Thyroid gland (tissue), 4 donors: ENCODE measurements around the gene RBM15B. TPM values are rescaled to one million over a fixed set of nuclear protein-coding genes. Genes with fewer than 3 reads are reported as not detected.

ENCODE experiments used
- DNase-seq, 2 donors: peaks; one replicate each; pipeline ENCODE4 v3.0.0-alpha.2; 2019
- H3K27ac ChIP-seq, 3 donors: fragments of 200-600 bp; sonication (generic); 1 replicate in 2 of 3; 2 replicates in 1 of 3; pipeline ENCODE4 v1.5.1; 2016 to 2019; ENCODE audit warnings: mild to moderate bottlenecking in 1 of 3, moderate library complexity in 1 of 3
- H3K27me3 ChIP-seq: fragments of 200-600 bp; sonication (generic); one replicate; pipeline ENCODE4 v1.5.1; 2019
- H3K36me3 ChIP-seq, 2 donors: fragments of 200-600 bp; sonication (generic); one replicate each; pipeline ENCODE4 v1.5.1; 2016 to 2019
- H3K4me1 ChIP-seq, 2 donors: fragments of 200-600 bp; sonication (generic); one replicate each; pipeline ENCODE4 v1.5.1; 2017 to 2019
- H3K4me3 ChIP-seq, 3 donors: fragments of 200-600 bp; sonication (generic); replicated peaks in 1 of 3; 1 replicate in 2 of 3; 2 replicates in 1 of 3; pipeline ENCODE4 v1.5.1; 2016; ENCODE audit warnings: mild to moderate bottlenecking in 1 of 3
- H3K9me3 ChIP-seq: fragments of 200-600 bp; sonication (generic); one replicate; pipeline ENCODE4 v1.5.1; 2017
- CTCF ChIP-seq, 6 experiments: fragments of 200-600 bp in 3 of 6; fragments of 450-650 bp in 3 of 6; sonication (generic) in 3 of 6; IDR thresholded peaks; one replicate each; pipeline ENCODE4 v1.5.1; 2016 to 2019; ENCODE audit warnings: antibody characterized with exemption in 6 of 6, mild to moderate bottlenecking in 2 of 6, inconsistent platforms in 1 of 6, moderate library complexity in 1 of 6
- POLR2A ChIP-seq, 2 donors: fragments of 450-650 bp; IDR thresholded peaks; one replicate each; pipeline ENCODE4 v1.6.1; 2017; ENCODE audit warnings: antibody characterized with exemption in 2 of 2, mild to moderate bottlenecking in 2 of 2, moderate library complexity in 1 of 2
- whole genome bisulfite sequencing, 2 donors: methylation state at CpG; one replicate each; pipeline ENCODE4 v1.1.5; 2017; 5-methylcytosine and 5-hydroxymethylcytosine counted together
- intact Hi-C: fragments of 100-400 bp; cut with DNase I; formaldehyde crosslinking; loops from one replicate; pipeline ENCODE4 v1.15.1; 2023
- total RNA-seq, 4 donors: library from RNA; depleted of rRNA; stranded (reverse); fragments of >200 nt; gene quantifications; one replicate each; pipeline ENCODE4 v1.2.3, GENCODE V29; 2016

Gene RBM15B
- total RNA-seq, 4 donors from 2014 or later = 29.4 to 50.0 (median 38.9) TPM

GRCh38 chr3:51378726-51379125 is 12.4 kb upstream of the RBM15B start:
- Histone ChIP-seq H3K4me1 (peaks cover 0 to 4% of the 10 kb centered on the region in 2 donors), H3K4me3 (no peak overlapping the region), H3K27ac (no peak overlapping the region), H3K9me3 (no peaks in the 10 kb centered on the region), H3K27me3 (no peaks in the 10 kb centered on the region), H3K36me3 (peaks cover 0 to 11% of the 10 kb centered on the region in 2 donors)
- intact Hi-C loops = loop anchor here (10.0 kb wide), 1 partner anchor 814 kb away; the partner anchor contains the start of genes C3orf18 and HEMK1
- TF ChIP-seq POLR2A (IDR thresholded peaks at IDR 0.05) (no peak), CTCF (IDR thresholded peaks at IDR 0.05) (no peak)
- WGBS, 2 donors = 81 to 100% methylated on average over 2 of the region's 2 CpGs
- DNase-seq = no peak

- intact Hi-C loops = loop anchor here (10.0 kb wide), 1 partner anchor 814 kb away; the partner anchor contains the start of genes C3orf18 and HEMK1
- no peak for DNase-seq
Measured at GRCh38 chr3:51379301-51379700, 11.8 kb upstream of the RBM15B start.

GRCh38 chr3:51379746-51380455 is 11.2 kb upstream of the RBM15B start:
- TF ChIP-seq CTCF (IDR thresholded peaks at IDR 0.05) (no peak), POLR2A (IDR thresholded peaks at IDR 0.05) (no peak)
- no peaks in the 10 kb centered on the region for H3K27me3 ChIP-seq
- no peak for DNase-seq
- H3K9me3 ChIP-seq = no peaks in the 10 kb centered on the region
- no peak overlapping the region for H3K4me3 ChIP-seq
- peaks cover 0 to 9% of the 10 kb centered on the region in 2 donors for H3K4me1 ChIP-seq
- intact Hi-C loops = loop anchor here (5.0 to 10.0 kb wide), 3 partner anchors 595 to 815 kb away; partner anchors contain the start of genes ABHD14A, ABHD14B, C3orf18 and HEMK1
- 85 to 98% methylated on average over 6 to 8 of the region's 8 CpGs for WGBS, 2 donors
- no peak overlapping the region for H3K27ac ChIP-seq
- peaks cover 0 to 5% of the 10 kb centered on the region in 2 donors for H3K36me3 ChIP-seq

More at GRCh38 chr3:51379301-51379700, 11.8 kb upstream of the RBM15B start:
- Histone ChIP-seq H3K27me3 (no peaks in the 10 kb centered on the region), H3K4me3 (no peak overlapping the region), H3K27ac (no peak overlapping the region), H3K4me1 (peaks cover 0 to 9% of the 10 kb centered on the region in 2 donors), H3K9me3 (no peaks in the 10 kb centered on the region), H3K36me3 (peaks cover 0 to 11% of the 10 kb centered on the region in 2 donors)
- 48 to 86% methylated on average over 2 to 8 of the region's 8 CpGs for WGBS, 2 donors
- TF ChIP-seq CTCF (IDR thresholded peaks at IDR 0.05) (no peak), POLR2A (IDR thresholded peaks at IDR 0.05) (no peak)

GRCh38 chr3:51380601-51381332 is 10.3 kb upstream of the RBM15B start:
- intact Hi-C loops = loop anchor here (5.0 to 10.0 kb wide), 2 partner anchors 594 to 763 kb away; partner anchors contain the start of genes ABHD14A, ABHD14B and MAPKAPK3
- no peak for DNase-seq

More at GRCh38 chr3:51380601-51381332, 10.3 kb upstream of the RBM15B start:
- H3K4me3 ChIP-seq = no peak overlapping the region
- 90 to 95% methylated on average over 13 to 15 of the region's 15 CpGs for WGBS, 2 donors
- TF ChIP-seq CTCF (IDR thresholded peaks at IDR 0.05) (no peak), POLR2A (IDR thresholded peaks at IDR 0.05) (no peak)
- no peaks in the 10 kb centered on the region for H3K9me3 ChIP-seq
- H3K36me3 ChIP-seq = no peaks in the 10 kb centered on the region
- H3K27ac ChIP-seq = no peak overlapping the region
- no peaks in the 10 kb centered on the region for H3K27me3 ChIP-seq
- peaks cover 0 to 10% of the 10 kb centered on the region in 2 donors for H3K4me1 ChIP-seq
